Islet of Langerhans (tissue), 1 donor: Measurements from ENCODE around the gene B4GALT5.
"Not testable (repeated sequence)": the region's sequence is repeated elsewhere in the genome, so short reads cannot be mapped to it uniquely, and the experiment has no call there.

Experiments used
- FAIRE-seq: peaks from one replicate; lab custom pipeline; 2011; peaks lifted over from hg19 to GRCh38; lab: Jason Lieb, UNC

B4GALT5 gene

DNA sequence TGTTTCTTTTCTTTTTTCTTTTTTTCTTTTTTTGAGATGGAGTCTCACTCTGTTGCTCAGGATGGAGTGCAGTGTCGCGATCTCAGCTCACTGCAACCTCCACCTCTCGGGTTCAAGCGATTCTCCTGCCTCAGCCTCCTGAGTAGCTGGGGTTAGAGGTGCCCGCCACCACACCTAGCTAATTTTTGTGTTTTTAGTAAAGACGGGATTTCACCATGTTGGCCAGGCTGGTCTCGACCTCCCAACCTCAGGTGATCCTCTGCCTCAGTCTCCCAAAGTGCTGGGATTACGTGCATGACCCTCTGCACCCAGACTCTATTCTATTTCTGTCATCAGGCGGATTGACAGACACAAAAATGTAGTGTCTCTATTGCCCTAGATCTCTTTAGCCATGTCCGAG lies 88.7 kb downstream of the B4GALT5 start:
- not testable (repeated sequence) for FAIRE-seq

DNA sequence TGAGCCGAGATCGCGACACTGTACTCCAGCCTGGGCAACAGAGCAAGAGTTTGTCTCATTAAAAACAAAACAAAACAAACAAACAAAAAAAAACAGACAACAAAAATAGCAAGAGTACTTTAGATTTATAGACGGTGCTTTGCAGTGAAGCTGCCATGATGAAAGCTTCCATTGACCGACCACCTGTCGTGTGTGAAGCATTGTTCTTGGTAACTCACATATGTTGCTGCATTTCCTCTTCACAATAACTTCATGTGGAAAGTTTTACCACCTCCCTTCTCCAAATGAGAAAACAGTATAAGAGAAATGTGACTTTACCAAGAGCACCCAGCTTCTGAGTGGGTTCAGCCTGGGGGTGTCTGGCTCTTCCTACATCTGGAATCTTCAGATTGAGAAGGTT lies 89.4 kb downstream of the B4GALT5 start:
- no peak for FAIRE-seq

- FAIRE-seq, result no peak
Observed at GRCh38 chr20:49622243-49622642, 91.4 kb downstream of the B4GALT5 start.

GRCh38 chr20:49620364-49621240 lies 93.1 kb downstream of the B4GALT5 start:
- FAIRE-seq, result no peak

DNA sequence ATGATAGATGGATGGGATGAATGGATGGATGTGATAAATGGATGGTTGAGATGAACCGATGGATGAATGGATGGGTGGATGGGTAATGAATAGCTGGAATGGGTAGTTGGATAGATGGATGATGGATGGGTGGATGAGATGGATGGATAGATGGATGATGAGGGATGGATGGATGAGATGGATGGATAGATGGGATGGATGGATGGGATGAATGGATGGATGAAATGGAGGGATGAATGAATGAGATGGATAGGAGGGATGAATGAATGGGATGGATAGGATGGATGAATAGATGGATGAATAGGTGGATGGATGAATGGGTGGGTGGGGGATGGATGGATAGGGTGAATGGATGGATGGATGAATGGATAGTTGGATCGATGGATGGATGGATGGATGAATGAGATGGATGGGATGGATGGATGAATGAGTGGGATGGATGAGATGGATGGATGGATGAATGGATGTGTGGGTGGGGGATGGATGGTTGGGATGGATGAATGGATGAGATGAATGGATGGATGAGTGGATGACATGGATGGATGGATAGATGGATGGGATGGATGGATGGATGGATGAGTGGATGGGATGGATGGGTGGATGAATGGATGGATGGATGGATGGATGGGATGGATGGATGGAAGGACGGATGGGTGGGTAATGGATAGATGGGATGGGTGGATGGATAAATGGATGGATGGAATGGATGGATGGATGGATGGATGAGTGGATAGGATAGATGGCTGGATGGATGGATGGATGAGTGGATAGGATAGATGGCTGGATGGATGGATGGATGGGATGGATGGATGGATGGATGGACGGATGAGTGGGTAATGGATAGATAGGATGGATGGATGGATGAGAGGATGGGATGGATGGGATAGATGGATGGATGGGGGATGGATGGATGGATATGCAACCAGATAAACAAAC lies 94.3 kb downstream of the B4GALT5 start:
- FAIRE-seq, result no peak

- no peak for FAIRE-seq
Observed at GRCh38 chr20:49618289-49618688, 95.4 kb downstream of the B4GALT5 start.

- FAIRE-seq, result not testable (repeated sequence)
Observed at GRCh38 chr20:49617394-49617793, 96.3 kb downstream of the B4GALT5 start.

GRCh38 chr20:49616154-49617007 lies 97.3 kb downstream of the B4GALT5 start:
- no peak for FAIRE-seq

DNA sequence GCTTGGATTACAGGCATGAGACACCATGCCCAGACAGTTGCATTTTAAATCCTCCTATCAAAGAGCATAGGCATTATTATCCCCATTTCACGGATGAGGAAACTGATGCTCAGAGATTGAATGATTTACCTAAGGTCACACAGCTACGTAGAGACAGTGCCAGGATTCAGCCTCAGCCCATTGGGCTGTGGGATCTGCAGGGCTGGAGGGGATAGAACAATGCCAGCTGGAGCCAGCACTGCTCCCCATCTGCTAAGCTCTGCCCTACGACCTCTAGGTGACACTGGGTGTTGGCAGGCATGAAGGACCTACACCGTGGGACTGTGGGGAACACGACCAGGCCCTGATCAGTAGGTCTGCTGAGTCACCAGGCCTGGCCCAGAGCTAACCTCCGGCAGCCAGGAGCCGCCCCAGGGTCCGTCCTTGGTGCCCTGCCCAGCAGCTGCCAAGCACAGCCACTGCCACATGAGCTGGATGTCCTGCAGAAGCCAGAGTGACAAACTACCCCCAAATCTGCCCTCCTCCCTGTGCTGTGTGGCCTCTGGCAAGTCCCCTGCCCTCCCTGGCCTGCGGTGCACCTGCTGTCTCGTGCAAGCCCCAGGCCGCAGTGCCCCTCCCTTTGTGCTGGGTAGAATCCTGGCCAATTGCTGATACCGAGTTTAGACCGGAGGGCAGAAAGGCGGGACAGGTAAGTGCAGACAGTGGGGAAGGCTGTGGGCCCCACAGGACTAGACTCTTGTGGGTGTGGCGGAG lies 98.1 kb downstream of the B4GALT5 start:
- FAIRE-seq, result no peak

DNA sequence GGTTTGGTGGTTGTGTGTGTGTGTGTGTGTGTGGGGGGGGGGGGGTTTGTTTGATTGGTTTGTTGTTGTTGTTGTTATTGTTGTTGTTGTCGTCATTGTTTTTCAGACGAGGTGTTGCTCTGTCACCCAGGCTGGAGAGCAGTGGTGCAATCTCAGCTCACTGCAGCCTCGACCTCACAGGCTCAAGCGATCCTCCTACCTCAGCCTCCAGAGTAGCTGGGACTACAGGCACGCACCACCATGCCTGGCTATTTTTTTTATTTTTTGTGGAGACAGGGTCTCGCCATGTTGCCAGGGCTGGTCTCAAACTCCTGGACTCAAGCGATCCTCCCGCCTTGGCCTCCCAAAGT lies 98.7 kb downstream of the B4GALT5 start:
- not testable (repeated sequence) for FAIRE-seq

- no peak for FAIRE-seq
Observed at GRCh38 chr20:49614338-49615050, 99.2 kb downstream of the B4GALT5 start.

DNA sequence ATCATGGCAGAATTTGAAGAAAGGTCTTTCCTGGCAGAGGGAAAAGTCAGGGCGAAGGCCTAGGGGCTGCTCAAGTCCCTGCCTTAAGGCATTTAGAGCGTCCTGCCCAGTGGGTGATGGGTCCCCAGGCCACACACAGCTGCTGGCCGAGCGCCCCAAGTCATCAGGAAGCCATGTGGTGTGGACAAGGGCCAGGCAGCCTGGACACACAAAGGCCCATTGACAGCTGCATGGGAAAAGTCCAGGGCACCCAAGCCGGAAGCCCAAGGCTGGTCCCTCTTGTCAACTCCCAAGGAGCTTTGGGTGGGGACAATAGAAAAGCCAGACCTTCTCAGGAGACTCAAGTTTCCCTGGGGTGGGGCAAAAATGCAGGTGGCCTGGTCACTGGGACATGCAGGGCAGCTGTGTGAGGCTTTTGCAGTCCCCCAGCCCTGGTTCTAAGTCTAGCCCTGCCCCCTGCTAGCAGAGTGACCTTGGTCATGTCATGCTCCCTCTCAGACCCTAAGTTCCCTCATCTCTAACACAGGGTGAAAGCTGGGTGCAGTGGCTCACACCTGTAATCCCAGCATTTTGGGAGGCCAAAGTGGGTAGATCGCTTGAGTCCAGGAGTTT lies 101.4 kb downstream of the B4GALT5 start:
- FAIRE-seq, result no peak

- FAIRE-seq, result not testable (repeated sequence)
Observed at GRCh38 chr20:49611539-49612126, 102.0 kb downstream of the B4GALT5 start.

GRCh38 chr20:49610691-49611538 lies 102.8 kb downstream of the B4GALT5 start:
- FAIRE-seq, result no peak

GRCh38 chr20:49608752-49609670 lies 104.7 kb downstream of the B4GALT5 start:
- no peak for FAIRE-seq

- no peak for FAIRE-seq
Observed at GRCh38 chr20:49607568-49607967, 106.1 kb downstream of the B4GALT5 start.

- no peak for FAIRE-seq
Observed at GRCh38 chr20:49603209-49603627, 110.5 kb downstream of the B4GALT5 start.
